Measurements from ENCODE around the gene PRRT1. TPM values are rescaled to one million over a fixed set of nuclear protein-coding genes. Genes with fewer than 3 reads are reported as not detected.
A peak's percentile ranks its signal among the peaks of the same experiment; 100 is the strongest.
"Not testable (repeated sequence)": the region's sequence is repeated elsewhere in the genome, so short reads cannot be mapped to it uniquely, and the experiment has no call there.

Gene PRRT1
- polyA plus RNA-seq, 5 donors: 0.79 to 2.2 (median 1.1) TPM

DNA sequence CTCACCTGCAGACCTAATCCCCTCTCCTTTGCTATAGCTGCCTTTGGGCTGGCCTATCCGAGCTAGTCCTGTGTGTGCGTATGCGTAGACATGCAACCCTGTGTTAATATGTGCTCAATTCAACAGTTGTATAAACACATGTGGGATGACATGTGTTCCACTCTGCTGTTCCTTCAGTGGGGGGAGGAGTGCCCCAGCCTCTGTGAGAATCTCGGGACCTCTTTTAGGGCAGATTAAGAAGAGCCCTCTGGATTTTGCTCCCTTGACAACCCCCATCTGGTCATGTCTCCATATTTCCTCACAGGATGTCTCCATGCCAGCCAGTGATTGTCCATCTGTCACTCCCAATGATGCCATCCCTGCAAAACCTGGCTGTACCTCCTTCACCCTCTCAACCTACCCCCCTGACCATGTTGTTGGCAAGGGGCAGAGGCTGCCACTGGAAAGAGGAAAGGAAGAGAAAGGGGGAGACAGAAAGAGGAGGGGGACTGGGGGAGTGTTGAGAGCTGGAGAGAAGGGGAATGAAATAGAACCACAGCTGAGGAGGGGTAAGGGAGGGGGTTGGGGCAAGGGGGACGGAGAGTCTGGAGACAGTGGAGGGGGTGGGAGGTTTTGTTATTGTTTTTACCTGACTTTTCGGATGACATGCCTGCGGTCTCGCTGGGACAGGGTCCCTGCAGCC is 417 bp downstream of the PRRT1 start:
- DNase-seq: no peak

DNA sequence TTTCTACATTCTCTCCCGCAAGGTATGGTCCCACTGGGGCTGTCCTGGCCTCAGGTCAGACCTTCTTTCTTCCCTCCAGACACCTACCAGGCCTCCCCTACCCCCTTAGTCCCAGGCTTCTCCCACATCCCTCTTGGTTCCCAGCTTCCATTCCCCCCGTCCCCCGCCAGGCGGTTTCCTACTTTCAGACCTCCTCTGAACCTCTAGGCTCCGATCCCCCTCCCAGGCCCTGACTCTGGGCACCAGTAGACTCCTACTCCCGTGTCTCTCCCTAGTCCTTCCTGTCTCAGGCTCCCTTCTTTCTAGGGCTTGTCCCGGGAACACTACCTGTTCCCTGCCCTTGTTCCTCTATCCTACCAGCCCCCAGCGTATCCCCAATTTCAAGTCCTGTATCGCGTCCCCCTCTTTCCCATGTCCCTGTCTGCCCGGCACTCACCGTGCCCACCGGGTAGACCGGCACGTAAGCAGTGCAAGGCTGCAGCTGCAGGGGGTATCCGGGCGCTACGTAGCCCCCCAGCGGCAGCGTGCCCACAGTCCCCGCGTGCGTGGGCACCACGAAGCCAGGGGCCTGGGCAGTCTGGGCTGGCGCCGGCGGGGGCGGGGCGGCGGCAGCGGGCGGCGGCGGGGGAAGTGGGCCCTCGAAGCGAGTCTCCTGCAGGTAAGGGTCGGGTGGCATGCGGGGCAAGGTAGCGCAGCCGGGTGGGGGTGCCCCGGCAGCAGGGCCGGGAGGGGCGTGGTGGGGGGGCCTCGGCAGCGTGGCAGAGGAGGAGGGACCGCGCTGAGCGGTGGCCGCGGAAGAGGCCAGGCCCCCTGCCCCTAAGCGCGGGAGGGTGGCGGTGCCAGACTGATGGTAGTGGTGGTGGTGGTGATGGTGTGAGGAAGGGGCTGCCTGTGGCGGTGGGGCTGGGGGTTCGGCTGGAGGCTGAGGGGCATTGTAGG is 1.5 kb downstream of the PRRT1 start:
- DNase-seq: no peak

DNA sequence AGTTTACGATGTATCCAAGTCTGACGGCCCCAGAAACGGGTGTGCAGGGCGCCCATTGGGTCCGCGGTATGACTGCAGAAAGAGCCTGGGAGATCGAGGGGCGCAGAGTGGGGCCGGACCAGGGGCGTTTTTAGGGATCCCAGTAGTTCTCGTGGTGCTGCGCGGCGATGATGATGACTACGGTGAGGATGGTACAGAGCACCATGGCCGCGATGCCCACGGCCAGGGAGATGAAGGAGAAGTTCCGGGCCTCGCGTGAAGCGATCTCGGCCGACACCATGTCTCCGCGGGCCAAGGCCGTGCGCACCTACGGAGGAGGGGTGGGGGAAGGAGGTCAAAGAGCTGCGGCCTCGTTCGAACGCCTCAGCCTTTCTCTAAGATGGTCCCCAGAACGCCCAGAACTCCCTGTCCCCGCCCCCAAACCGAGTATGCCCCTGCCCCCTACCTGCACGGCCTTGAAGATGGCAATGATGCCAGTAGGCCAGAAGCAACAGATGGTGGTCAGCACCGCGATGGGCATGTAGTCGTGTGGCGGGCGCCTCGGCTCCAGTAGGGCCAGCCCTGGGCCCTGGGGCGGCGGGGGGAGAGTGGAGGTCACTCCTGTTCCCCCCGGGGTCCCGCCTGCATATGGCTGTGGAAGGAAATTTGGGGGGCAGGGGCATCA is 2.5 kb downstream of the PRRT1 start:
- DNase-seq: no peak

DNA sequence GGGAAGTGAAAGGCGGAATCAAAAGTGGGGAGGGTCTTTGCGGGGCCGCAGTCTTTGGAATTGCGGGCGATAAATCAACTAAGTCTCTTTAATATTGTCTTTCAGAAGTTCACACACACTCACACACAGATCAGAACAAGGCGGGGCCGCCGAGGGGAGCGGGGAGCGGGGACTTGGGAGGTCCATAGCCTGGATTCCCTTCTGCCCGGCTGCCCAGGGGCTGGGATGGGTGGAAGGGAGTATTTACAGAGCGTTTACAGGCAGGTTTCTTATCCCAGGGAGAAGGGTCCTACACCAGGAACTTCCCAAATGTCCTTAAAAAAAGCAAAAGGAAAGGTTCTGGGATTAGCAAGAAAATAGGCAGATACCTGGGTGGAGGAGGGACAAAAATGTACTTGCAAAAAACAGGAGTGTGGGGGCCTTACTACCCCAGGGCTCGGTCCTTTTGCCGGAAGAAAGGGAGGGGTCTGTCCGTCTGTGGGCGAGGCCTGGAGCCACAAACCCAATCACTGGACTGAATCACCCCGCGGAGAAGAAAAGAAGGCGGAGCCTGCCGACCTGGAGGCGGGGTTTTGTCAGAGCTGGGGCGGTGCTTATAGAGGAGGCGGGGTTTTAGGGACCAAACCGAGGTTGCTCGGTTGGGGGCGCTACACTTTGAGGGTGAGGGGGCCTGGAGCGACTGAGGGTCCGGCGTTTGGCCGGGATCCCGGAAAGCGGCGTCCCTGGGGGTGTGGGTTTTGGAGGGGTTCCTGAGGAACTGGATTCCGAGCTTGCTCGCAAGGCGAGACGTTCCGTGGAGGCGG is 3.2 kb downstream of the PRRT1 start:
- DNase-seq: no peak

DNA sequence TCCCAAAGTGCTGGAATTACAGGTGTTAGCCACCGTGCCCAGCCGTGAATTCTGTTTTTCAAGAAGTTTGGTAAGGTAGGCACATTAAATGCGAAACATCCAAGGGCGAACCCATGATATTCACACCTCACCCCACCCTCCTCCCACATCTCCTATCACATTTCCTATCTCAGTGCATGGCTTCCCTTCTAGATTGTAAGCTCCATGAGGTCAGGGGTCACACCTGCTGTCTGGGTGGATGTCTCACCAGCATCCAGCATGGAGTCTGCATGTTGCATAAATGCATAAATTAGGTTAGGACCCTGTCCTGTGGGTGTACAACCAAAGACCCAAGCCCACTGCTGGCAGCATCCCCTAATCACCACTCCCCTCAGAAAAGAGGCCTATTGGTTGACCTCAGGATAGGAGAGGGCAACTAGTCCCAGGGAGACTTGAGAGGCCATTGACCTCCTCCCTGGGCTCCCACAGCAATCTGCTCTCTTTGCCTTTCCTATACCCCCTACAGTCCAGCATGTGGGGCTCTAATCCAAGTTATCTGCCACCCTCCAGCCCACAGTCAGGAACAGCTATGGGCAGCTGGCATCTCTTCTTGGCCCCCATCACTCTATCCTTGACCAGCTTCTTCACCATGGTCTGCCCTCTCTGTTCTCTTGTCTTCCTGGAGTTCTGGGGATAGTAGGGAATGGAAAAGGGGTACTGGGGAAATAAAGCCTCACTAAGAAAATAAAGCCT is 4.2 kb downstream of the PRRT1 start:
- DNase-seq: no peak

DNA sequence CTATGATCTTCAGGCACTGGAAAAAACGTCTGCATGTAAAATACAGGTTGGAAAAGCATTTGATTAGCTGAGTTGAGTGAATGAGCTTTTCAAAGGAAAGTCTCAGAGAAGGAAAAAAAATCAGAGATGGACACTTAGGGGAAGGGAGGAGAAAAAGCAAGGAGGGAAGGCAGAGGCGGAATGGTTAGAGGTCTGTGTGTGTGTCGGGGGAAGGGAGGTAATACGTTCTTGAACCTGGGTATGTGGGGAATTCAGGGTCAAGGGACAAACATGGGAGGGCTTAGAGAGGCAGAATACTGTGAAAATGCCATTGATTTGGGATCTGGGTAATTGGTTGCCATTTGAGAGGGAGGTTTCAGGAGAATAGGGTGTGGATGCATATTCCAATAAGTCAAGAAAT is 5.1 kb downstream of the PRRT1 start:
- DNase-seq: no peak

DNA sequence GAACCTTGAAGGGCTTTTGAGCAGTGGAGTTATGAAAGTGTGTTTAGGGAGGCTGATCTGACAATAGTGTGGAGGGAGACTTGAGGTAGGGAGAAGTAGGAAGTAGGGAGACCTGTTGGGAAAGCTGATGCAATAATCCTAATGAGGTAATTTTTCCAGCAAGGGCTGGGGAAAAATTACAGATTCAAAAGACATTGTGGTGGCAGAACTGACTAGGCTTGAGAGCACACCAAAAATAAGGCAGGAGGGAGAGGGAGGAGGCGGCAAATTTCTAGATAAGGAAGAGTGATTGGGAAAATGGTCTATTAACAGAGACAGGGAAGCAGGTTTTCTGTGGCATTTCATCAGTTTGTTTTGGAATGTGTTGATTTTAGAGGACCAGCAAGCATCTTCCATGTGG is 5.5 kb downstream of the PRRT1 start:
- no peak for DNase-seq

DNA sequence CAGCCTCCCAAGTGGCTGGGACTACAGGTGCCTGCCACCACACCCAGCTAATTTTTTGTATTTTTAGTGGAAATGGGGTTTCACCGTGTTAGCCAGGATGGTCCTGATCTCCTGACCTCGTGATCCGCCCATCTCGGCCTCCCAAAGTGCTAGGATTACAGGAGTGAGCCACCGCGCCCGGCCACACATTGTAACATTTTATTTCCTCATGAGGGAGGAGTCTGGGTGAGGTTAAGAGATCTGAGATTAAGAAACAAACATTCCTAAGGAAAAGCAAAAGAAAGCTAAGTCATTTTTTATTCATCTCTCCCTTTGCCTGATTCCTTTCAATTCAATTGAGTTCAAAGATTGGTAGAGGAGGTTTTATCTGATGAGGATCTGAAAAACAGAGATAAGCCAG is 7.5 kb downstream of the PRRT1 start:
- not testable (repeated sequence) for DNase-seq

DNA sequence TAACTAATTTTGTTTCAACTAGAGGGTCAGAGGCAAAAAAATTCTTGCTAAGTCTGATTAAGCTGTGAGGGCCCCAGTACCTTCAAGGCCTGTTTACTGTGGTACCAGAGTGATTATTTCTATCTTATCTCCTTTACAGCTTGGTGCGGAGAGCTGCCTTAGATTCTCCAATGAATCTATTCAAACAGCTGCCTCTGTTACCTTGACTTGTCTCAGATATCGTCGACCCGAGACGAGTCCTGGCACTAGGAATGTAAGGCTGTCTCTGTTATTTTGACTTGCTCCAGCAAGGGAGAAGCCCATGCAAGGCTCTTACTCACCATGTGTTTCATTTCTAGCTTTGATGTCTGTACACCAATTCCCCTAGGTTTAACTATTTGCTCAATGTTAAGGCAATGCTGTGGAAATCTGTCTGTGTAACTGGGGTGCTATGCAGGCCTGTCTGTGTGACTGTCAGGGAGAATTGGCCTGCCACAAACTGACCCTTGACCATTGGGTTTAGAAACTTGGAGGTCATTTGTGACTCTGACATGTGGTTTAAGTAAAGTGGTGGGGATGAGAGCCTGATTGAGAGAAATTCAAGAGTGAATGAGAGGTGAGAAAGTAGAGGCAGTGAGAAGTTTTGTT is 11.2 kb downstream of the PRRT1 start:
- DNase-seq: no peak

DNA sequence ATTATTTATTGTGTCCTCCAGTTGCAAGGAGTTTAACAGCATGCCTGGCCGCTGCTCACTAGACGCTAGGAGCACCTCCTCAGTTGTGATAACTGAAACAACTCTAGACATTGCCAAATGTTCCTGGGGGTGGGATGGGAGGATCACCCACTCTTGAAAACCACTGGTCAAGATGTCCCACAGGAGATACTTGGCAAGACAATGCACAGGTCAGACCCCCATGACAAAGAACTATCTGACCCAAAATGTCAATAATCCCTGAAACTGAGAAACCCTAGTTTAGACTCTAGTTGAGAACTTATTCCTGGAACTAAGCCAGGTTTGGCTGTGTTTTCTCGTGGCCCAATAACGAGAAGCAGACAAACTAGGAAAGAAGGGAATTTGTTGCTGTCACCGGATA is 12.1 kb downstream of the PRRT1 start:
- DNase-seq: no peak

DNA sequence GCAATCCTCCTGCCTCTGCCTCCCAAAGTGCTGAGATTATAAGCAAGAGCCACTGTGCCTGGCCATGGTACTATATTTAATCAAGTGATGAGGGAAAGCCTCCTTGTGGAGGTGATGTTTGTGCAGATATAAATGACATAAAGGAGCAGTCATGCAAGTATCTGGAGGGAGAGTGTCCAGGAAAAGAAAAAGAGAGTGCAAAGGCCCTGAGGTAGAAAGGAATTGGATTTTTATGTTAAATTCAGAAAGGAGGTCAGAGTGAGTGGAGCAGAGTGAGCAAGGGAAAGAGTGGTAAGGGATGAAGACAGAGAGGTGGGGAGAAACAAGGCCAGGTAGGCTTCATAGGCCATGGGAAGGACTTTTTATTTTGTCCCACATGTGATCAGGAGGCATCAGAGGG is 14.3 kb downstream of the PRRT1 start:
- DNase-seq: no peak

DNA sequence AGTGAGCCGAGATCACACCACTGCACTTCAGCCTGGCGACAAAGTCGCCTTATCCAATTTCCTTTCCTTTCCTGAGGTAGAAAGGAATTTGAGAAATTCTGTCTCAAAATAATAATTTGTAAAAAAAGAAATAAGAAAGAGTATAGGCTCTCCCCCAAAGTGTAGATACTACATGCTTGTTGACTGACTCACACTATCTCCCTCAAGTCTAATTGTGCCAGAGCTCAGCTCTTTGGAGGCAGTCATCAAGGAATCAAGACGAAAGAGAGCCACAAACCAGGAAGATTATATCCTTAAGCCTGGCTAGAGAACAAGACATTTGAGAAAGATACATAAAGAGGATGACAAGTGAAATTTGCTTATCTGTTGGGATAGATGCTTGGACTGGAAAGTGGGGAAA is 18.0 kb downstream of the PRRT1 start:
- DNase-seq: no peak

DNA sequence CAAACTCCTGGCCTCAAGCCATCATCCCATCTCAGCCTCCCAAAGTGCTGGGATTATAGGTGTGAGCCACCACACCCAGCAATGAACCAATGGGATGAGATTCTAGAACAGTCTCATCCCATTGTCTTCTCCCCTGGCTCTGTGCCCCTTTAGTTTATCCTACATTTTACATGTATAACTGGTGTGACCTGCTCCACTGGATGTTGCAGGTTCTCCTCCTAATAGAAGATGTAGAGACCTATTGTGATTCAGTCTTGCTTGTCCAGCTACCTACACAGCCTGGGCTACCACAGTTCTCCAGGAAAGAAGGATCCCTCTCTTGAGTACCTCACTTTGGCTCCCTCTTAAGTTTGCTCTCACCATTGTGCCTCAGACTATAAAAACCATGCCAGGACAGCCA is 19.6 kb downstream of the PRRT1 start:
- DNase-seq: no peak

DNA sequence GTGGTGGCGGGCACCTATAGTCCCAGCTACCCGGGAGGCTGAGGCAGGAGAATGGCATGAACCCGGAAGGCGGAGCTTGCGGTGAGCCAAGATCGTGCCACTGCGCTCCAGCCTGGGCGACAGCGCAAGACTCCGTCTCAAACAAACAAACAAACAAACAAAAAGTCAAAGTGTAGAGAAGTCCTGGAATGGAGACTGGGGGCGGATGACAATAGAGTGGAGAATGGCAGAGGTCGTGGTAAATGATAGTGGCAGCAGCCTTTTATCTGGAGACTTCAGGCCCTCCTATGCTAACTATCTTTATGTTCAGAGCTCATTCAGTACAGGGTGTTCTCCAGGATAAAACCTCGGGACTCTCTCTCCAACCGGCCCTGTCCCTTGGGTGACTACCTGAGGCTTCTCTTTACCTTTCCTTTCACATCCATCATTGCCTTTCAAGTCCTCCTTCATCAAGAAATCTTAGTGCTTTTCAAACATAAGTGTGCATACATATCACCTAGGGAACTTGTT is 20.2 kb downstream of the PRRT1 start:
- DNase-seq: no peak

DNA sequence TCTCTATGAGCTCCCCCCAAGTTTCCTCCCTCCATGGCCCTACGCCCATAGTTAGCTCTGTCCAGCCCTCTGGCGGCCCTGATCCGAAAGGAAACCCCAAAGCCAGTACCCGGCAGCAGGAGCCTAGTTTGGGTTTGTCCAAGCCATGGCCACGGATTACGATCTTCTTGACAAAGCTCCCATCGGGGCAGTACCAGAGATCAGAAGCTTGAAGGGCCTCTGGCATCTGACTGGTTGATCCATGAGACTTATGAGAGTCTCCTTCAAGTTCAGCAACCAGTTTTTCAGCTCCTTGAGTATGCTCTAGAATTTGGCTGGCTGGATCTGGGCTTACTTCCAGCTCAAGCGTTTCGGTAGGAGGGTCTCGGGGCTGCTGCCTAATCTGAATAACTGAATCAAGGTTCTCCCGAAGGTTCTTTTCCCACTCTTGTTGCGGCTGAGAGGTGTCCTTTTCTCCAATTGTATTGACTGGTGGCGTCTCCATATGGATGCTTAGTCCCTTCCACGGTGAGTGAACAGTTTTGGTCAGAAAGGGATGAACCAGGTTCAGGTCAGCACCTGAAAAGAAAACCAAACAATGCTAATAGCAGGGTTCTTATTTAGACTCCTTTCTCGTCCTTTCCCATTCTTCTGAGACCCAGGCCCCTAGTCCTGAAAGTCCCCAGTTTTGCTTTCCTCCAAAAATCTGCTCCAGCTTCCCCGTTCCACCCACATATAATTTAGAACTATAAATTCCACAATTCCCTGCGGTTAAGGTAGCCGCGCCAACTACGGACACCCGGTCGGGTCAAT is 22.2 kb downstream of the PRRT1 start:
- no peak for DNase-seq

DNA sequence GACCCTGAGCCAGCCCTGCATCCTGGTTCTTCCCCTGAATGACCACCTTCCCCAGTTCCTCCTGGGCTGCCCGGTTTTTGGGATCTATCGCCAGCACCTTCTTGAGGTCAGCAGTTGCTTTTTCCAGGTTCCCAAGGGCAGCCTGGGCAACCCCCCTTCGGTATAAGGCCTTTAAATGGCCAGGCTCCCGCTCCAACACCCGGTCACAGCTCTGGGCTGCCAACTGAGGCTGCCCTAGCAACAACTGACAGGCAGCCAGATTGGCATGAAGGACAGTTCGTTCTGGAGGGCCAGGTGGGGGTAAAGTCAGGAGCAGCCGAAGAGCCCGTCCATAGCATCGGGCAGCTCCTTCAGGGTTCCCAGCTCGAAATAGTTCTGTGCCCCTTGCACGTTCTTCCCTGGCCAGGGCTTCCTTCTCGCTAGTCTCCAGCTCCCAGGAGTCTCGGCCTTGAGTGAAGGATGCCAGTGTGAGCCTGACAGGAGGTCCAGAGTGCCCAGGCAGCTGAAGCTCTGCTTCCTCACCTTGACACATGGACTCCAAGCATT is 22.9 kb downstream of the PRRT1 start:
- DNase-seq: no peak

DNA sequence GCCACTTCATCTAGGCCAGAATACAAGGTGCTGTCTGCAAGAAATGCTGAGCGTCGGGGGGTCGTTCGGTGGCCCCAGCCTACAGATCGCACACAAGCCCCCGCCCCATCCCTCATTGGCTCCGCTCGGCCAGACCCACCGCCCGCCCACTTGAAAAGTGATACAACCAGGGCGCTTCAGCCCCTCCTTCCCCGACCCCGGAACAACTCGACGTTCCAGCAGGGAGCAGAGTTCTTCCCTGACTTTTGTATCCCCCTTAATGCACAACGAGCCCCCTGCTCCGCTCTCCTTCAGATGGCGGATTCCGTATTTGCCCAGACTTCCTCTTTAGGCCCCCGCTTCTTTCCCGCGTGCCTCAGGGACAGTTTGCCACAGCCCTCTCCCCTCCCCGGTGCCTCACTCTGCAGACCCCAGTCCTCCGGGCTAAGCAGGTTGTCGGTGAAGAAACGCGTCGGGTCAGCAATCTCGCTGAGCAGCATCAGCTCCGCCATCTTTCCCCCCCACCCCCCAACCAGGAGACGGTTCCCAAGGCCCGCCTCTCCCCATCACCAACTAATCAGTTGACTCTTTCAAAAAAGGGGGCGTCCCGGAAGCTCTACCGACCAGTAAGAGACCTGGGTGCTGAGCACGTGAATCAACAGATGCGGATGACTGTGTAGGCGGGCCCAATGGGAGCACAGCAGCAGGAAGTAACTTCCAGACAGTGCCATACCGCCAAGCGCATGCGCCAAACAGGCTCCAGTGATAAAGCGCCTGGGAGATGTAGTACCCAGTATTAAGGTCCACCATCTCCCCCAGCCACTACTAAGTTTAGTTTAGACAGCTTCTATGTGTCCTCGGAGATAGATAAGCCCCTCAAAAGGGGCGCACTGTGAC is 23.8 kb downstream of the PRRT1 start, which contains the start of gene ATF6B:
TSS of gene ATF6B (minus strand) at position 530 of the 876 bp plus-strand sequence. CDS start at position 491, 39 bp downstream.
- DNase-seq: peak; percentile 96 to 98

DNA sequence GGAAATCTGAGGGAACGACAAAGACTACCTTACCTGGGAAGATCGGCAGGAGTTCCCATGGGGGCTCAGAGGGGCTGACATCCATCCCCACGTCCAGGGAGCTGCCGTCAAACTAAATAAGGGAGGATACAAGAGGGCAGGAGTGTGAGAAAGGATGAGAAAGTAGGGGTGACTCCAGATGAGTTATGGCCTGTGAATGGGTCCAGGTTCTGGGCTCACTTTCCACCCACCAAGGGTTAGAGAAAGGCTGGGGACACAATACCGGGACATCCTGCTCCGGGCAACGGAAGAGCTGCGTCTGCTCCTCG is 24.4 kb downstream of the PRRT1 start:
- no peak for DNase-seq

All from right lung (tissue), 5 donors.